Activated CD8-positive, alpha-beta memory T cell treated with anti-CD3 and anti-CD28 coated beads for 1 hour (primary cell): ENCODE measurements around the gene AGR3.

Experiments used
- DNase-seq, 2 donors: peaks; one replicate each; pipeline ENCODE4 v3.0.0-alpha.2; 2020; ENCODE audit warnings: low read depth in 1 of 2; ENCODE audit errors: extremely low read depth in 1 of 2

The AGR3 gene

DNA sequence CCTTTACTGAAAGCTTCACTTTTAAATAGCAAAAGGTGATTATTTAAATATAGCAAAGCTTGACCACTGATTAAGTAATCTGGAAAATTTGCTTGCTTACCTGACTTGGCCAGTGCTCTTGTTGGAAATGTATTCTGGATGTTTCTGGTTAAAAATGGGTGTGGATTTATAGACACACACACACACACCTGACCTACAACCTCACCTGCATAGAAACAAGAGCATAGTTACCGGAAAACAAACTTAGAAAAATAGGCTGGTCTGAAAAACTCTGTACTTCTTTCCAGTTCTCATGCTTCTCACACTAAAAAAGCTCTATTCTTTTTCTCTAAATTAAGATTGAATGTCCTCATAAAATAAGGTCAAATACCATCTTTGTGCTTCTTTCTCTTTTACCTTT is at the start of gene AGR3:
AGR3 (minus strand) TSS at position 140 of the 400 bp plus-strand sequence. CDS start 3,365 bp downstream, outside the sequence.
- no peak for DNase-seq

GRCh38 chr7:16930946-16931345 is 49.2 kb upstream of the AGR3 start:
- DNase-seq: no peak

GRCh38 chr7:16929146-16929762 is 47.5 kb upstream of the AGR3 start:
- DNase-seq: no peak

- DNase-seq: no peak
Measured at GRCh38 chr7:16926861-16927260, 45.1 kb upstream of the AGR3 start.

- DNase-seq: no peak
Measured at GRCh38 chr7:16926283-16926682, 44.5 kb upstream of the AGR3 start.

DNA sequence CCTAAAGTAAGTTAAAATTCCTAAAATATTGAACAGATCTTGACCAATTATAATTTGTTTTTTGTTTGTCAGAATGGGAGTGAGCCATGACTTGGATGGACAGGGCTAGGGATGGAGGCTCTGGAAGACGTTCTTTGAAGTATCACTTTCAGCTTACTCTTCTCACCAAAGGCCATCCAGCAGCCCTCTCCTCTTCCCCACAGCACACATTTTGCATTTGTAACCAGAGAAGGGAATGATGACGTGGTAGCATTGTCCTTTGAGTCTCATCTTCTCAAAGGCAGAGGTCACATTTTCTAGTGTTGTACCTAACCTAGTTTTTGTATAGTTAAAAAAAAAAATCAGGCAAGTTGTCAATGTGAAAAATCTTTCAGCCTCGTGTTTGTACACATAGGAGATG is 43.8 kb upstream of the AGR3 start:
- no peak for DNase-seq

DNA sequence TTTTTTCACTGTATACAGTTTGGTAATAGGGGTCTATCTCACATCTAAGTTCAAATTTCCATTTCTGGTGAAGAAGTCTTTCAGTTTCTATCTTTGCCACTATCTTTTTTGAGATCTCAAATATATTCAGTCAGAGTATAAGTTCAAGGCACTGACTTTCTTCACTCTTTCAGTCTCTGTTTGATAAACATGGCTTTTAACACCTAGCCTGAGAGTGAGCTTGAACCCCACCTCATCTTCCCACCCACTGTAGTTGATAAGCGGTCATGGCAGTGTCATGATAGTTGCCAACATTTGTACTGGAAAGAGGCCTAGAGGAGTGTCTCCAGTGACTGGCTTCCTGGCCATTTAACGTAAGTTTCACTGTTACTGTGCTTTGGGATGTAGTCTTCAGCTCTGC is 41.2 kb upstream of the AGR3 start:
- DNase-seq: no peak

DNA sequence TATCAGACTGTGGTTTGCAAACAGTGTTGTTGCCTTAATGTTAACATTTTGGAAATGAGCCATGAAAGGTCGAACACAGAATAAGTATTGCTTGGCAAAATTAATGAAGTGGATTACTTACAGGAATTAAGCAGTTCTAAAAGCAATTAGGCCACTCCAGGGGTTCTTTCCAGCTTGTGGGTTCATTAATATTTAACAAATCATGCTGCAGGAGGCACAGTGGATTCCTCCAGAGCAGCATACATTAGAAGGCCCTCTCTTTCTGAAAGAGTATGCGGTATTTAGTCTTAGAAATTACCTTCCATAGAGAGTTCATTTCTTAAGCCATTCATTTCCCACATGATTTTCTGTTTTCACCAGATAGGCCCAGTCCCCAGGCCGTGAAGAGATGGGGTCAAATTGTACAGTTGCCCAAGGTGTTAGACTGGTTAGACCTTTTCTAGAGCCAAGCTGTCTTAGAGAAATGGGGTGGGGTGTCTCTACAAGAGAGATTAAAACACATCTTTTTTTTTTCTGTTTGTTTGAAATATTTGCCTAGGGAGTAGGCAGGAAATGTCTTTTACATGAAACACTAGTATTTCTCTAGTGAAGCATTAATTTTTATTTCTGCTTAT is 40.0 kb upstream of the AGR3 start:
- no peak for DNase-seq

DNA sequence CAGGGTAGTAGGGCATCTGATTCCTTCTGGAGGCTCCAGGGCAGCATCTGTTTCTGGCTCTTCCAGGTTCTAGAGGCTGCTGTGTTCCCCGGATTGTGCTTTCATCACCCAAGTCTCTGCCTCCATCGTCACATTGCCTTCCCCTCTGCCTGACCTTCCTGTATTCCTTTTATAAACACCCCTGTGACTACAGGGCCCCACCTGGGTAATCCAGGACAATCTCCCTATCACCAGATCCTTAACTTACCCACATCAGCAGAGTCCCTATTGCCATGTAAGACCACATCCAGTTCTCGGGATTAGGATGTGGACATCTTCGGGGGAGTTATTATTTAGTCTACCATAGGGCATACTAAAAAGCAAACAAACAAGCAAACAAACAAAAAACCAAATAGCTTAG is 39.4 kb upstream of the AGR3 start:
- no peak for DNase-seq

DNA sequence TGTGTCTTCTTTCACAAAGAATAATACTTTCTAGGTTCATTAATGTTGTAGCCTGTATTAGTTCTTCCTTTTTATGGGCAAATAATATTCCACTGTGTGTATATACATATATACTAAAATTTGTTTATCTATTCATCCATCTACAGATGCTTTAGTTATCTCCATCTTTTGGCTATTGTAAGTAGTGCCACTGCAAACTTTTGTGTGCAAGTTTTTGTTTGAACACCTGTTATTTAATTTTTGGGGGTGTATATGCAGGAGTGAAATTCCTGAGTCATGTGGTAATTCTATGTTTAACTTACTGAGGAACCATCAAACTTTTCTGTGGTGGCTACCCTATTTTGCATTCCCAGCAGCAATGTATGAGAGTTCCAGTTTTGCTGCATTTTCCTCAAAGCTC is 37.7 kb upstream of the AGR3 start:
- no peak for DNase-seq

DNA sequence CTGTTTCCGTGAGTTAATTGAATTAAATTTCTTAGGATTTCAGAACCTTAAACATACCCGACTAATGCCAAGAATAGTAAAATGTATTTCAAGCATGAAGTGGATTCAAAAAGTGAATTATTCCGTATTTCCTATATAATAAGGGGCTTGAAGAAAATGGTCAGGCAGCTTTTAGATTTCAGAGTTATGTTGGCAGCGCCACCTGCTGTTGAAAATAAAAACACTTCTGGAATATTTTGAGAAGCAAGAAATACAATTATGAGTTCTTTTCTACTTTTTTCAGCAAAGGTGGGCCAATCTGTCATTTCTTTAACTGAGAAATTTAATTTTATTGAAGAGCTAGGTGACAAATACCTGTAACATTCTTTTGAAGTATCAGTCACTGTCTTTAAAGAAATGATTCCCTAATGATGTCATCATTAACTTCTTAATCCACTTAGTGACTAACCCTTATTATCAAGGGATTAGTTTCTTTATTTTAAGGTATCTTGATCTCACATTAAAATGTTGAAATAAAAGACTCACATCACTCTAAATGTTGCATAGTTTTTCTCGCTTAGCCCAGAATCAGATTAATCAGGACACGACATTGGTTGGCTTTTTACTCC is 36.6 kb upstream of the AGR3 start:
- no peak for DNase-seq

DNA sequence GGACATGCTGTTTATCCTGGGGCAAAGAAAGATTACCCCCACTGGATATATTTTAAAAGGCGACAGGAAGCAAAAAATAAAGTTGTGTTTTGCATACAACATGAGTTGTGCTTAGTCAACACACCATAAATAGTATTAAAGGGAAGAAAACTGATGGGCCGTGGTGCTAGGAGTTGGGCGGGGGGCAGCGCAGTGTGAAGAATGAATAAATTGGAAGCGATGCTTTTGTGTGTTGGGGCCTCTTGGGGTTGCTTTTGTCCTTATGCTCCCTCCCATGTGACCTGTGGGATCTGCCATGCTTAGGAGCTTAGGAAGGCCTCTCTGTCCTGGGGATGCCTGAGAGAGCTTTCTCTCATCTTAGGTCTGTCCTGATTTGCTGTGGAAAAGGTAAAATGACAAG is 35.0 kb upstream of the AGR3 start:
- DNase-seq: no peak

DNA sequence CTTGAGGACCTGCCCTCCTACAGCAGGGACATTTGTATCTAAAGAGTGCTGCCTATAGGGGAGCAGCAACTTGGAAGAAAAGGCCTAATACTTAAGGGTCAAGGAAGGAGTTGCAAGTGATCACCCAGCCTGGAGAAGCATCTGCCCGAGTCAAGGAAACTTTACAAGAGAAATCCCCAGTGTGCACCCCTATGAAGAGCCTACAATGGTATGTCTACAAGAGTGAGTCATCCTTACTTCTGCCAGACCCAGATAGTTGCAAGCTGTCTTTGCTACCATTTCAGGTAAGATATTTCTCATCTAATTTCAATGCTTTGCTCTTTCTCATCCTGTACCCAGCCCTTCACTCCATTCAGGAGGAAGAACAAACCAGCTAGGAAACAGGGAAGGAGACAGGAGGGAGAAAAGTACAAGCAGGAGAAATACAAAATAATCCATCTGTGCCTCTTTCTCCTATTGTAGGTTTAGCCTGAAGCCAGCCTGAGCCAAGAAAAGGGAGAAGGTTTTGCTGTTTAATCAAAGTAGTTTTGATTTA is 34.4 kb upstream of the AGR3 start:
- DNase-seq: no peak

- DNase-seq: no peak
Measured at GRCh38 chr7:16915405-16915804, 33.6 kb upstream of the AGR3 start.

GRCh38 chr7:16914771-16915170 is 33.0 kb upstream of the AGR3 start:
- no peak for DNase-seq

- no peak for DNase-seq
Measured at GRCh38 chr7:16913643-16914042, 31.9 kb upstream of the AGR3 start.

- DNase-seq: no peak
Measured at GRCh38 chr7:16912540-16912939, 30.8 kb upstream of the AGR3 start.

GRCh38 chr7:16908561-16908960 is 26.8 kb upstream of the AGR3 start:
- no peak for DNase-seq

DNA sequence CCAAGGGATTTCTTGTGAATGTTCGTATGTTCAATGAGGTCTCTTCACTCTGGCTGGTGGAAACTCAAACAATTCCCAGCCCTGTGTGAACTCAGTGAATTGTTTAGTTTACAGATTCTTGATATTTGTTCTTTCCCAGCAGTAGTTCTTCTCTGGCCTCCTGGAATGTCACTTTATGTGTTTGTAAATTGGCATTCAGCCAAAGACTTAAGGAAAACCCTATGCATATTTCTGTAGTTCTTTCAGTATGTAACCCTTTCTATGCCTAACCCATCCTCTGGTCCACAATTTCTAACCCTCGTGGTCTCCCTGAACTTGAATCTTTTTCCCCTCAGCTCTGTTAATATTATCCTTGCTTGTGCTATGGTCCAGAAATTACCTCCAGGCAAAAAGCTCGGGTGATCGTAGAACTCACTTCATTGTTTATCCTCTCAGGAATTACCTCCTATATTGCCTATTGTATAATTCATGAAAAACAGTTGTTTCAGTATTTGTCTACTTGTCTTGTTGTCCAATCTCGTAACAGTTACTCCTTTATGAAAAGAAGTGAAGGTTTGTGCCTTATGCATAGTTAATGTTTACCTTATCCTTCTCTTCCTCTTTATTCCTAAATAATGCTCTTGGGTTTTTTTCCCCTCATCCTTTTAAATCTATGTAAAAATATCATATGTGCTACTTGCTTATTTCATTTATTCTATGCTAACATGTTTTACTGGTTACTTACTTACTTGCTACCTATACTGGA is 23.7 kb upstream of the AGR3 start:
- DNase-seq: no peak

GRCh38 chr7:16904076-16904475 is 22.3 kb upstream of the AGR3 start:
- no peak for DNase-seq

- no peak for DNase-seq
Measured at GRCh38 chr7:16900209-16900768, 18.5 kb upstream of the AGR3 start.
